ENCODE measurements around the gene IGFBP5.

IGFBP5 gene

GRCh38 chr2:216651351-216651881, 43.9 kb downstream of the IGFBP5 start:
- H3K27me3 ChIP-seq (ENCODE audit: control insufficient read depth, insufficient read depth, low read length), result no peaks in the 10 kb centered on the region

DNA sequence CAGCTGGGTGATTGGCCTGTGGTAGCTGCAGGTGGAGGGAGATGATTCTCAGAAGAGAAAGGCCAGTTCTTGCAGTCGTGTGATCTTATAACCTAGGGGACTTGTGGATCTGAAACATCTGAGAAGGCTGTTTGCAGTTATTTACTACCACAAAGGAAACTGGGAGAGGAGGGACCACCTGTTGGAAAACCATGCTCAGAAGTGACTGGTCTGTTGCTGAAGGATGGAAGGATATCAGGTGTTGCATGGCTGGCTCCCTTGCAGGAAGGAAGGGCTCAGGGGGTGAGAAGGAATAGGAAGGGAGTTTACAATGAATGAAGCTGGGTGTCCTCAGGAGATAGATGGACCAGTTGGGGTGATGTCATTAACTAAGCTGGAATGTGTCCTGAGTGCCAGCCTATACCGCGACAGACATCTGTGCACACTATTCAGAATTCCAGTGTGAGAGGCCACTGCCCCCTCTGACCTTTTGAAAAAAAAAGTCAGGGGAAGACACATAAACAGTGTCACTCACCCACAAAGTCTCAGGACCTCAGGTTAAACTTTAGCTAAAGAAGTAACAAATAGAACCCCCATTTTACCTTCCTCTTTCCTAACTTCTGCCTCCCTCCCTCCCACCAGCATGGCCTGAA, 44.6 kb downstream of the IGFBP5 start:
- H3K4me1 ChIP-seq (ENCODE audit: control insufficient read depth, low read depth, low read length), result peaks cover 17% of the 10 kb centered on the region
- H3K27me3 ChIP-seq (ENCODE audit: control insufficient read depth, insufficient read depth, low read length), result no peaks in the 10 kb centered on the region
- no peak overlapping the region for H3K4me3 ChIP-seq (ENCODE audit: low read length)
- H3K36me3 ChIP-seq (ENCODE audit: control insufficient read depth, low read depth, low read length), result peaks cover under 1% of the 10 kb centered on the region
- no peaks in the 10 kb centered on the region for H3K9me3 ChIP-seq (ENCODE audit: control insufficient read depth, low read depth, low read length)
- no peak overlapping the region for H3K9ac ChIP-seq (ENCODE audit: low read length)
- H3K27ac ChIP-seq (ENCODE audit: low read length), result no peak overlapping the region

More at GRCh38 chr2:216651351-216651881, 43.9 kb downstream of the IGFBP5 start:
- Histone ChIP-seq H3K27ac (ENCODE audit: low read length) (no peak overlapping the region), H3K9me3 (ENCODE audit: control insufficient read depth, low read depth, low read length) (no peaks in the 10 kb centered on the region), H3K4me1 (ENCODE audit: control insufficient read depth, low read depth, low read length) (peaks cover 17% of the 10 kb centered on the region), H3K4me3 (ENCODE audit: low read length) (no peak overlapping the region), H3K9ac (ENCODE audit: low read length) (no peak overlapping the region), H3K36me3 (ENCODE audit: control insufficient read depth, low read depth, low read length) (peaks cover 3% of the 10 kb centered on the region)

DNA sequence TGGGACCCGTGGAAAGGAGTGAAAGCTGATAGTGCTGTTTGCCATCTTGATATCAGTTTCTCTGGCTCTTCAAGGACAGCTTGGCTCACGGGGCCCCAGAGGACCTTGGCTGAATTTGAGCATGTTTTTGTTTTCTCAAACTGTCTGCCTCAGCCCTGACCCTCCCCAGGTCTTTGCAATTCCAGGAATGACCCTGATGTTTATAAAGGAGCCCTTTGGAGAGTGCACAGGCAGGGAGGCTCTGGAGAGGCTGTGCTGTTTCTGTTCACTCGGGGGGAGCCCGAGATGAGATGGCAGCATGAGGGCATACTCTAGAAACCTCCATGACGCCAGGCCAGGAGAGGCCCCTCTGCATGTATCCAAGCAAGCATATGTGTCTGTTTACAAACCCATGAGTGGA, 45.8 kb downstream of the IGFBP5 start:
- no peak overlapping the region for H3K27ac ChIP-seq (ENCODE audit: low read length)
- no peak overlapping the region for H3K4me3 ChIP-seq (ENCODE audit: low read length)
- no peaks in the 10 kb centered on the region for H3K27me3 ChIP-seq (ENCODE audit: control insufficient read depth, insufficient read depth, low read length)
- no peak overlapping the region for H3K9ac ChIP-seq (ENCODE audit: low read length)
- H3K9me3 ChIP-seq (ENCODE audit: control insufficient read depth, low read depth, low read length), result no peaks in the 10 kb centered on the region
- H3K4me1 ChIP-seq (ENCODE audit: control insufficient read depth, low read depth, low read length), result peaks cover 23% of the 10 kb centered on the region
- peaks cover 6% of the 10 kb centered on the region for H3K36me3 ChIP-seq (ENCODE audit: control insufficient read depth, low read depth, low read length)

DNA sequence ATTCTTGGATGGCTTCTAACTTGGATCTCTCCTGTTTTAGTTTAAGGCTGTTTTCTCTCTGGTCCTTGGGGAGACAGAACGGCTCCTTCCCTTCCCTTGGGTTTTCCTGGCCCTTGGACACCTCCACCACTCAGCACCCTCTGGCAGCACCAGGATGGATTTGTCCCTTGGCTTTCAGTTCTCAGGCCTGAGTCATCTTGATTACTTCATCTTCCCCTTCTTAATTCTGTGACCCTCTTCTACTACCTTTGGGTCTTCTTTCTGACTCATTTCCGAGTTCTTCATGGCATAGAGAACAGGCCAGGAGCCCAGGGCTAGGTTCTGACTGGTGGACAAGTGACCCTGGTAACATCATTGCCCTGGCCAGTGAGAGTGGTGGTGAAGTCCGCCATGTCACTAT, 47.2 kb downstream of the IGFBP5 start:
- Histone ChIP-seq H3K36me3 (ENCODE audit: control insufficient read depth, low read depth, low read length) (peaks cover 6% of the 10 kb centered on the region), H3K9me3 (ENCODE audit: control insufficient read depth, low read depth, low read length) (no peaks in the 10 kb centered on the region), H3K27ac (ENCODE audit: low read length) (no peak overlapping the region), H3K4me3 (ENCODE audit: low read length) (no peak overlapping the region), H3K4me1 (ENCODE audit: control insufficient read depth, low read depth, low read length) (peaks cover 32% of the 10 kb centered on the region), H3K27me3 (ENCODE audit: control insufficient read depth, insufficient read depth, low read length) (no peaks in the 10 kb centered on the region), H3K9ac (ENCODE audit: low read length) (no peak overlapping the region)

DNA sequence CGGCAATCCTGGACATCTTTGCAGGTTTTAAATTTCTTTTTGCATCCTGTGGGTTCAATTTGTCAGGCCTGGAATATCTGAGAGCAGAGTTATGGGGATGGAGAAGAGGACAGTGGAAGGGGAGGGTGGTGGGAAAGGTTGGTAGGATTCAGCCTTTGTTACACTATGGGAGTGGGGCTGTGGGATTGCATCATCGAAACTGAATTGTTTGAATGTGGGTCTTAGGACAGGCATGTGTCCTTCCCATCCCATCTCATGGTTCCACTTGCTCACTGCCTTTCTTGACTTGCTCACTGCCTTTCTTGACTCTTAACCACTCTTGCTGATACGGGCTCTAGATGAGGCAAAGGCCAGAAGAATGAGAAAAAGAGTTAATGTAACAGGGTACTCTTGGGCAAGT, 49.2 kb downstream of the IGFBP5 start:
- peaks cover 32% of the 10 kb centered on the region for H3K4me1 ChIP-seq (ENCODE audit: control insufficient read depth, low read depth, low read length)
- no peaks in the 10 kb centered on the region for H3K27me3 ChIP-seq (ENCODE audit: control insufficient read depth, insufficient read depth, low read length)
- H3K27ac ChIP-seq (ENCODE audit: low read length), result no peak overlapping the region
- no peak overlapping the region for H3K4me3 ChIP-seq (ENCODE audit: low read length)
- H3K9me3 ChIP-seq (ENCODE audit: control insufficient read depth, low read depth, low read length), result no peaks in the 10 kb centered on the region
- H3K36me3 ChIP-seq (ENCODE audit: control insufficient read depth, low read depth, low read length), result peaks cover 7% of the 10 kb centered on the region
- H3K9ac ChIP-seq (ENCODE audit: low read length), result no peak overlapping the region

DNA sequence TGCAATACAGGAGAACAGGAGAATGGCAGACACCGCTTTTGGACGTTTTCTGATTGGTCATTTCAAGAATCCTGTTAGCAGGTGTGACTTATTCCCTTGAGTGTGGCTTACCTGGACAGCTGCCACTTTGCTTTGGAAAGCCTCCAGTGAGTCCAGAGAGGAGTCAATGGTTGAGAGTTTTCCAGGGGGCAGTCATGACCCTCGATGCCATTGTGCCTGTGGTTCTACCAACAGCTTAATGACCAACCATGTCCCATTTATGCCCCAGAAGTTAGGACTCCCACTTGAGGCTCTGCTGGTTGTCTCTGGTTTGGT, 49.8 kb downstream of the IGFBP5 start:
- H3K27me3 ChIP-seq (ENCODE audit: control insufficient read depth, insufficient read depth, low read length), result no peaks in the 10 kb centered on the region
- no peak overlapping the region for H3K4me3 ChIP-seq (ENCODE audit: low read length)
- H3K9me3 ChIP-seq (ENCODE audit: control insufficient read depth, low read depth, low read length), result no peaks in the 10 kb centered on the region
- H3K27ac ChIP-seq (ENCODE audit: low read length), result no peak overlapping the region
- H3K36me3 ChIP-seq (ENCODE audit: control insufficient read depth, low read depth, low read length), result peaks cover 12% of the 10 kb centered on the region
- H3K9ac ChIP-seq (ENCODE audit: low read length), result no peak overlapping the region
- peaks cover 29% of the 10 kb centered on the region for H3K4me1 ChIP-seq (ENCODE audit: control insufficient read depth, low read depth, low read length)

GRCh38 chr2:216644842-216645635, 50.3 kb downstream of the IGFBP5 start:
- H3K27me3 ChIP-seq (ENCODE audit: control insufficient read depth, insufficient read depth, low read length), result no peaks in the 10 kb centered on the region
- H3K9me3 ChIP-seq (ENCODE audit: control insufficient read depth, low read depth, low read length), result no peaks in the 10 kb centered on the region
- no peak overlapping the region for H3K4me3 ChIP-seq (ENCODE audit: low read length)
- H3K27ac ChIP-seq (ENCODE audit: low read length), result no peak overlapping the region
- H3K36me3 ChIP-seq (ENCODE audit: control insufficient read depth, low read depth, low read length), result peaks cover 15% of the 10 kb centered on the region
- peaks cover 27% of the 10 kb centered on the region for H3K4me1 ChIP-seq (ENCODE audit: control insufficient read depth, low read depth, low read length)
- H3K9ac ChIP-seq (ENCODE audit: low read length), result no peak overlapping the region

DNA sequence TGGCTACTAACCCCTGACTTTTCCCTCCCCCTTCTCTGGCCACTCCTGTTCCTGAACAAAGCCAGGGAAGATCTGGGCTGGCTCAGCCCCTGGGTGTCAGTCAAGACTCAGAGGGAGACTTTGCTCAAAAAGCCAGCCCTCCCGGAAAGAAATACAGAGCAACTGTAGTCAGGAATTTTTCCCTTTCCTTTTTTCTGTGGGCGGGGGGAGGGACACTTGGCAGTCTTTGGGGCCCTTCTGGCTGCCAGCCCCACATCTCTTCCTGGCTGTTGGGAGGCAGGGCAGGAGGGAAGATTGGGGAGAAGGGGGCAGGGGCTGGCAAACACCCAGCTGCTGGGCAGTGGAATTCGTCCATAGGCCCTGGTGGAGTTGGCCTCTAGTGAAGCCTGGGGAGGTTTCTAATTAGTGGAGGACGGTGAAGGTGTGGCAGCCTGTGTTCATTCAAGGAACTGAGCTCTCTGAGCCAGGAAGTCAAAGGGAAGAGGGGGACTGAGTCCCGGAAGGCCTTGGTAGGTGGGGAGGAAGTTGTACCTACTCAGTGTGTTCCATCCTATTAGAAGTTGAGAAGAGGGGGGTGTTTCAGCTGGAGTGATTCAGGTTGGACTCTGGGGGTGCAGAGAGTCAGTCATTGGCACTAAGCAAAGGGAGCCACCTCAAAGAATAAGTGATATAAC, 51.2 kb downstream of the IGFBP5 start:
- Histone ChIP-seq H3K36me3 (ENCODE audit: control insufficient read depth, low read depth, low read length) (peaks cover 15% of the 10 kb centered on the region), H3K4me1 (ENCODE audit: control insufficient read depth, low read depth, low read length) (peaks cover 19% of the 10 kb centered on the region), H3K9ac (ENCODE audit: low read length) (no peak overlapping the region), H3K27me3 (ENCODE audit: control insufficient read depth, insufficient read depth, low read length) (no peaks in the 10 kb centered on the region), H3K4me3 (ENCODE audit: low read length) (no peak overlapping the region), H3K9me3 (ENCODE audit: control insufficient read depth, low read depth, low read length) (no peaks in the 10 kb centered on the region), H3K27ac (ENCODE audit: low read length) (no peak overlapping the region)

DNA sequence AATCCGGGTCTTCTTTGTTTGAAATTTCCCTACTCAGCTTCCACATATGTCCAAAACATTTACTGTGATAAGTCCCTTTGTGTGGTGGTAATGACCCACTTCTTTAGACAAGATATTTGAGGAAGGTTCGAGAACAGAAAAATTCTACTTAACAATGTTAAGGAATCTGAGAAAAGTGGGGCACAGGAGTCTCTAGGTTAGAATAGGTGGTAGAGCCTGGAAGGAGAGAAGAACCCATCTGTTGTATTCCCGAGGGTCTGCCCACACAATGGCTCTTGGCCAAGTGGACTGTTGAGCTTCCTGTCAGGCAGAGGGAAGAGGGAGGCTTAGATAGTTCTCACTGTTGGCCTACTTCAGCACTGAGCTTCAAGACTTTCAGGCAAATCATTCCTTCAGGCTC, 57.9 kb downstream of the IGFBP5 start:
- Histone ChIP-seq H3K27me3 (ENCODE audit: control insufficient read depth, insufficient read depth, low read length) (peaks cover 5% of the 10 kb centered on the region), H3K4me3 (ENCODE audit: low read length) (peak overlapping the region; percentile 21), H3K9ac (ENCODE audit: low read length) (no peak overlapping the region), H3K36me3 (ENCODE audit: control insufficient read depth, low read depth, low read length) (peaks cover 9% of the 10 kb centered on the region), H3K9me3 (ENCODE audit: control insufficient read depth, low read depth, low read length) (no peaks in the 10 kb centered on the region), H3K27ac (ENCODE audit: low read length) (no peak overlapping the region), H3K4me1 (ENCODE audit: control insufficient read depth, low read depth, low read length) (peaks cover 22% of the 10 kb centered on the region)

DNA sequence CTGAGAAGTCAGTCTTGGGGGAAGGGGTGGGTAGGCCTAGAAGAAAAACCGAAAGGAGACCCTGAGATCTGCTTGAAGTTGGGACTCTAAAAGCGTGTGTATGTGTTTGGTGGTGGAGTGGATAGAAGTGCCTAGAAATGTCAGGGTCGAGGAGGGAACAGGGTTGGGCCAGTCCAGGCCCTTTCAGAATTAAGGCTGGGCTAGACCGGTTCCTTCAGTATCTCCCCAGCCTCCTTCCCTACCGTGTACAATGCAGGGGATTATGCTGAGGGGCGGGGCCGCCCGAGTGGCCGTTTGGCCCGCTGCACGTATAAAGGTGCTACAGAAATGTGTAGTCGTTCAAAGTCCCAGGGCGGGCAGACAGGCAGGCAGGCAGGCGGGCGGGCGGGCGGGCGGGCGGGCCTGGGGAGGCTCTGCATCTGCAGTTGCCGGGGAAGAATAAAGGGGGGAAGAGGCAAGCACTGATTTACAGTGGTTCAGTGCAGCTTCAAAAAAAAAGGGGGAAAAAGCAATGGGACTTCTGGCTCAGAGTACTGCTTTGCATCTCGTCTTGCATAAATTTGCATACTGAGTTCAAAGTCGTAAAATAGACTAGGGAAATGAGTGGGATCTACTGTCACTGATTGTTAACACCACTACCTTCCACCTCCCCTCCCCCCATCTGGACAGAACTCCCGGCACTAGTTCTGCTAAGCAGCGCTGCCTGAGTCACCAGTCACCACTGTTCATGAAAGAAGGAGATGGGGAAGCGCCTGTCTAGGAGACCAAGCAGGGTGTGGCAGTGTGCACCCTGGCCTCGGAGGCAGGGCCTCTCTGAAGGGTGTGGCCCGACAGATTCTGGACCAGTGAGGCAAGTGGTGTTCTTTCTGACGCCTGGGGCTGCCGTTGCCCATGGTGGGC, 58.5 kb downstream of the IGFBP5 start:
- H3K27me3 ChIP-seq (ENCODE audit: control insufficient read depth, insufficient read depth, low read length), result peaks cover 12% of the 10 kb centered on the region
- H3K9ac ChIP-seq (ENCODE audit: low read length), result peak overlapping the region; percentile 79
- peaks cover 27% of the 10 kb centered on the region for H3K4me1 ChIP-seq (ENCODE audit: control insufficient read depth, low read depth, low read length)
- H3K9me3 ChIP-seq (ENCODE audit: control insufficient read depth, low read depth, low read length), result no peaks in the 10 kb centered on the region
- H3K36me3 ChIP-seq (ENCODE audit: control insufficient read depth, low read depth, low read length), result peaks cover 9% of the 10 kb centered on the region
- H3K27ac ChIP-seq (ENCODE audit: low read length), result peak overlapping the region; percentile 8
- peak overlapping the region; percentile 92 for H3K4me3 ChIP-seq (ENCODE audit: low read length)

All from iPS-18a (cell line).